HepG2 (cell line): ENCODE measurements around the gene ALPL. TPM values are rescaled to one million over a fixed set of nuclear protein-coding genes. Genes with fewer than 3 reads are reported as not detected.

Source experiments
- AKNA ChIP-seq: sonication (generic); formaldehyde crosslinking; IDR thresholded peaks from 2 replicates; pipeline ENCODE4 v1.4.0; 2020; ENCODE audit warnings: missing genetic modification reagents, borderline replicate concordance
- CSRNP1 ChIP-seq: sonication (generic); formaldehyde crosslinking; IDR thresholded peaks from 2 replicates; pipeline ENCODE4 v1.8.1; 2023; ENCODE audit warnings: mild to moderate bottlenecking, missing genetic modification reagents
- KLF9 ChIP-seq: IDR thresholded peaks from 2 replicates; pipeline ENCODE4 v1.6.1; 2016; ENCODE audit warnings: low read depth
- SOX6 ChIP-seq, 2 experiments: fragments of 450-650 bp in 1 of 2; sonication (generic) in 1 of 2; formaldehyde crosslinking in 1 of 2; IDR thresholded peaks; 2 replicates each; pipeline versions ENCODE4 v1.4.0 to v1.6.1; 2017 to 2020; ENCODE audit warnings: antibody characterized with exemption in 1 of 2, mild to moderate bottlenecking in 1 of 2, missing genetic modification reagents in 1 of 2
- STAG1 ChIP-seq: sonication (generic); formaldehyde crosslinking; IDR thresholded peaks from 2 replicates; pipeline ENCODE4 v1.4.0; 2020; ENCODE audit warnings: missing genetic modification reagents
- ZNF138 ChIP-seq: sonication (generic); formaldehyde crosslinking; IDR thresholded peaks from 2 replicates; pipeline ENCODE4 v1.5.0; 2020; ENCODE audit warnings: mild to moderate bottlenecking, low read depth, missing genetic modification reagents
- ZNF646 ChIP-seq: sonication (generic); formaldehyde crosslinking; IDR thresholded peaks from 2 replicates; pipeline ENCODE4 v1.9.0; 2021; ENCODE audit warnings: mild to moderate bottlenecking, missing genetic modification reagents
- polyA plus RNA-seq, 8 experiments: library from polyadenylated mRNA; depleted of rRNA in 3 of 8; stranded (reverse) in 7 of 8; unstranded in 1 of 8; fragments of >200 nt; fragmentation: Illumina TruSeq in 4 of 8; extraction: Trizol in 4 of 8; gene quantifications; 2 replicates each; pipeline versions ENCODE4 v1.2.1 to v1.2.3, GENCODE V29; 2011 to 2016; ENCODE audit warnings: low read depth in 4 of 8, missing spikeins in 1 of 8, mixed read lengths in 1 of 8; ENCODE audit not compliant: insufficient read depth in 1 of 8
- total RNA-seq, 5 experiments: library from RNA; depleted of rRNA; stranded (reverse); fragments of >200 nt; fragmentation: Illumina TruSeq; extraction: Trizol; gene quantifications; 2 replicates each; pipeline ENCODE4 v1.2.3, GENCODE V29; 2016; ENCODE audit warnings: low read depth in 1 of 5

ALPL gene
- total and polyA plus RNA-seq, 2 of the 13 experiments (the other 11 are each of a cell fraction or from before 2014, with no cell fraction given) = 0.12 TPM; not detected in 1

- TF ChIP-seq ZNF646 (CRISPR knock-in tag) (no peak), ZNF138 (CRISPR knock-in tag) (no peak), CSRNP1 (CRISPR knock-in tag) (no peak), SOX6 (IDR thresholded peaks at IDR 0.05) (no peak), SOX6 (CRISPR knock-in tag; IDR thresholded peaks at IDR 0.05) (no peak), AKNA (no peak), KLF9 (no peak), STAG1 (CRISPR knock-in tag) (peak; percentile 91)
These were observed 64.8 kb downstream of the ALPL start (continued) for GRCh38 chr1:21573971-21574465.
